Measurements from ENCODE around the gene GRB7. TPM values are rescaled to one million over a fixed set of nuclear protein-coding genes. Genes with fewer than 3 reads are reported as not detected.

The GRB7 gene
- total RNA-seq, 5 donors from 2014 or later (not counting 1 experiment from before 2014, with no cell fraction given) = 0.19 to 0.41 (median 0.30) TPM; not detected in 2

- CTCF ChIA-PET = interaction anchor here in 1 of 2 donors (0.6 kb wide), 1 partner anchor 288 kb away, joined by 3 read pairs; no protein-coding TSS in a partner anchor
These were observed 23.5 kb upstream of the GRB7 start for GRCh38 chr17:39714234-39714633.

GRCh38 chr17:39715375-39716072 is 22.2 kb upstream of the GRB7 start:
- Mint-ChIP-seq H3K27me3 (no peaks in the 10 kb centered on the region), H3K27ac (no peak overlapping the region), H3K36me3 (no peaks in the 10 kb centered on the region)

More at GRCh38 chr17:39714234-39714633, 23.5 kb upstream of the GRB7 start:
- peaks cover 2 to 6% (median 5%) of the 10 kb centered on the region in 3 donors for H3K4me1 Mint-ChIP-seq
- no peaks in the 10 kb centered on the region for H3K36me3 Mint-ChIP-seq
- H3K36me3 ChIP-seq (ENCODE audit: control insufficient read depth in 2 of 2, extremely low read depth in 1 of 2, insufficient read depth in 1 of 2, low read length in 1 of 2) = no peaks in the 10 kb centered on the region
- H3K27ac ChIP-seq (ENCODE audit: low read length) = no peak overlapping the region
- no peak overlapping the region for H3K4me3 ChIP-seq (ENCODE audit: control insufficient read depth in 1 of 2, extremely low read depth in 1 of 2, low read length in 1 of 2)
- no peaks in the 10 kb centered on the region for H3K9me3 Mint-ChIP-seq
- no peaks in the 10 kb centered on the region for H3K9me3 ChIP-seq
- no peaks in the 10 kb centered on the region for H3K27me3 ChIP-seq (replicated peaks in 1 of 2; ENCODE audit: control insufficient read depth in 2 of 2, extremely low read depth in 1 of 2, insufficient read depth in 2 of 2, low read length in 1 of 2)
- whole genome bisulfite sequencing (ENCODE audit: insufficient coverage) = 77% methylated on average over 3 of the region's 4 CpGs
- POLR2A ChIA-PET = interaction anchor here in 1 of 2 donors (0.6 kb wide), 1 partner anchor 11 kb away, joined by 3 read pairs; no protein-coding TSS in a partner anchor
- H3K27me3 Mint-ChIP-seq = no peaks in the 10 kb centered on the region
- no peak for DNase-seq
- H3K27ac Mint-ChIP-seq = no peak overlapping the region
- H3K4me1 ChIP-seq (ENCODE audit: control insufficient read depth in 1 of 2, extremely low read depth in 1 of 2, insufficient read depth in 2 of 2, low read length in 2 of 2) = peaks cover 0 to 9% of the 10 kb centered on the region in 2 experiments
- no peak for ATAC-seq (replicated peaks in 1 of 4)
- H3K4me3 Mint-ChIP-seq = no peak overlapping the region

DNA sequence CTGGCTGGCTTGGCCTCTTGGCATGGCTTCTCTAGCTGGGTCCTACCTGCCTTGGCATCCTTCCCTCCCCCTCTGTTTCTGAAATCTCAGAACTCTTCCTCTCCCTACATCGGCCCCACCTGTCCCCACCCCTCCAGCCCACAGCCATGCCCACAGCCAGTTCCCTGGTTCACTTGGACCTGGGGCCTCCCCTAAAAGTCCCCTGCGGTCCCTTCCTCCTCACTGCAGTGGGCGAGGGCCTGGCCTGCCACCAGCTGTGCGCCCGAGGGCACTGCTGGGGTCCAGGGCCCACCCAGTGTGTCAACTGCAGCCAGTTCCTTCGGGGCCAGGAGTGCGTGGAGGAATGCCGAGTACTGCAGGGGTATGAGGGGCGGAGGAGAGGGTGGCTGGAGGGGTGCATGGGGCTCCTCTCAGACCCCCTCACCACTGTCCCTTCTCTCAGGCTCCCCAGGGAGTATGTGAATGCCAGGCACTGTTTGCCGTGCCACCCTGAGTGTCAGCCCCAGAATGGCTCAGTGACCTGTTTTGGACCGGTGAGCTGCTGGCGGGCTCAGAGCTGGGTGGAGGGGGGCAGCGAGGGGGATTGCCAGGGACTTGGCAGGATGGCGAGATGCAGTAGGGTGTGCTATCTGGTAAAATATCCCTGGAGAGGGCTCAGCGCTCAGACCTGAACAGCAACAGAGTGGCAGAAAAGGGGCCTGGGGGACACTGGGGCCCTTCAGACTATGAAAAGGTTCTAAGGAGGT is 21.5 kb upstream of the GRB7 start:
- Histone ChIP-seq H3K36me3 (ENCODE audit: control insufficient read depth in 2 of 2, extremely low read depth in 1 of 2, insufficient read depth in 1 of 2, low read length in 1 of 2) (no peaks in the 10 kb centered on the region), H3K4me3 (ENCODE audit: control insufficient read depth in 1 of 2, extremely low read depth in 1 of 2, low read length in 1 of 2) (no peak overlapping the region), H3K9me3 (no peaks in the 10 kb centered on the region), H3K4me1 (ENCODE audit: control insufficient read depth in 1 of 2, extremely low read depth in 1 of 2, insufficient read depth in 2 of 2, low read length in 2 of 2) (no peaks in the 10 kb centered on the region), H3K27ac (ENCODE audit: low read length) (no peak overlapping the region), H3K27me3 (replicated peaks in 1 of 2; ENCODE audit: control insufficient read depth in 2 of 2, extremely low read depth in 1 of 2, insufficient read depth in 2 of 2, low read length in 1 of 2) (no peaks in the 10 kb centered on the region)
- POLR2A ChIA-PET = no interaction called here
- Mint-ChIP-seq H3K27me3 (no peaks in the 10 kb centered on the region), H3K27ac (no peak overlapping the region), H3K4me3 (no peak overlapping the region), H3K9me3 (no peaks in the 10 kb centered on the region), H3K4me1 (no peaks in the 10 kb centered on the region), H3K36me3 (no peaks in the 10 kb centered on the region)
- DNase-seq (no peak), ATAC-seq (replicated peaks in 1 of 4) (no peak)
- WGBS (ENCODE audit: insufficient coverage) = 96% methylated on average over 8 of the region's 15 CpGs
- CTCF ChIA-PET = no interaction called here

More at GRCh38 chr17:39715375-39716072, 22.2 kb upstream of the GRB7 start:
- Histone ChIP-seq H3K27me3 (replicated peaks in 1 of 2; ENCODE audit: control insufficient read depth in 2 of 2, extremely low read depth in 1 of 2, insufficient read depth in 2 of 2, low read length in 1 of 2) (no peaks in the 10 kb centered on the region), H3K4me1 (ENCODE audit: control insufficient read depth in 1 of 2, extremely low read depth in 1 of 2, insufficient read depth in 2 of 2, low read length in 2 of 2) (no peaks in the 10 kb centered on the region), H3K4me3 (ENCODE audit: control insufficient read depth in 1 of 2, extremely low read depth in 1 of 2, low read length in 1 of 2) (no peak overlapping the region), H3K27ac (ENCODE audit: low read length) (no peak overlapping the region), H3K9me3 (no peaks in the 10 kb centered on the region), H3K36me3 (ENCODE audit: control insufficient read depth in 2 of 2, extremely low read depth in 1 of 2, insufficient read depth in 1 of 2, low read length in 1 of 2) (no peaks in the 10 kb centered on the region)
- WGBS (ENCODE audit: insufficient coverage) = 94% methylated on average over 17 of the region's 18 CpGs
- DNase-seq = no peak
- H3K4me3 Mint-ChIP-seq = no peak overlapping the region
- ChIA-PET POLR2A (no interaction called here), CTCF (no interaction called here)
- no peaks in the 10 kb centered on the region for H3K4me1 Mint-ChIP-seq
- no peak for ATAC-seq (replicated peaks in 1 of 4)
- no peaks in the 10 kb centered on the region for H3K9me3 Mint-ChIP-seq

DNA sequence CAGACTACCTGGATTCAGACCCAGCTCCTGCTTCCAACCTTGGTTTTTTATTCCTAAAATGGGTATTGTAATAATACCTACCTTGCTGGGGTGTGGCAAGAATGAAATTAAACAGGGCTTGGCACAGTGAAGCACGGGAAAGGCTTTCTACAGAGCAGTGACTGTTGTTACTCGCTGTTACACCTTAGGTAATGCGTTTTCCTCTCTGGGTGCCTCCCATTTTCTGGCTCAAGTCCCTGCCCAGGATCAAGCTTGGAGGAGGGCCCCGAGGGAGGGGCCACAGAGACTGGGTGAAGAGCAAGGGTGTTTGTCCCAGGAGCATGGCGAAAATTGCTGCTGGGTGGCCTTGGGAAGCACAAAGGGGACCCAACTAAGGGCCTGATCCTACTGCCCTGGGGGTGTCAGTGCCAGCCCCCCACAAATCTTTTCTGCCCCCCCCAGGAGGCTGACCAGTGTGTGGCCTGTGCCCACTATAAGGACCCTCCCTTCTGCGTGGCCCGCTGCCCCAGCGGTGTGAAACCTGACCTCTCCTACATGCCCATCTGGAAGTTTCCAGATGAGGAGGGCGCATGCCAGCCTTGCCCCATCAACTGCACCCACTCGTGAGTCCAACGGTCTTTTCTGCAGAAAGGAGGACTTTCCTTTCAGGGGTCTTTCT is 20.7 kb upstream of the GRB7 start:
- H3K4me3 ChIP-seq (ENCODE audit: control insufficient read depth in 1 of 2, extremely low read depth in 1 of 2, low read length in 1 of 2) = no peak overlapping the region
- no peaks in the 10 kb centered on the region for H3K9me3 ChIP-seq
- ATAC-seq (replicated peaks in 1 of 4) = no peak
- Mint-ChIP-seq H3K36me3 (no peaks in the 10 kb centered on the region), H3K27ac (no peak overlapping the region), H3K9me3 (no peaks in the 10 kb centered on the region), H3K4me3 (no peak overlapping the region), H3K27me3 (no peaks in the 10 kb centered on the region), H3K4me1 (no peaks in the 10 kb centered on the region)
- no peak overlapping the region for H3K27ac ChIP-seq (ENCODE audit: low read length)
- no peaks in the 10 kb centered on the region for H3K36me3 ChIP-seq (ENCODE audit: control insufficient read depth in 2 of 2, extremely low read depth in 1 of 2, insufficient read depth in 1 of 2, low read length in 1 of 2)
- ChIA-PET CTCF (no interaction called here), POLR2A (no interaction called here)
- no peak for DNase-seq
- H3K27me3 ChIP-seq (replicated peaks in 1 of 2; ENCODE audit: control insufficient read depth in 2 of 2, extremely low read depth in 1 of 2, insufficient read depth in 2 of 2, low read length in 1 of 2) = no peaks in the 10 kb centered on the region
- H3K4me1 ChIP-seq (ENCODE audit: control insufficient read depth in 1 of 2, extremely low read depth in 1 of 2, insufficient read depth in 2 of 2, low read length in 2 of 2) = no peaks in the 10 kb centered on the region
- WGBS (ENCODE audit: insufficient coverage) = 94% methylated on average over 8 of the region's 11 CpGs

DNA sequence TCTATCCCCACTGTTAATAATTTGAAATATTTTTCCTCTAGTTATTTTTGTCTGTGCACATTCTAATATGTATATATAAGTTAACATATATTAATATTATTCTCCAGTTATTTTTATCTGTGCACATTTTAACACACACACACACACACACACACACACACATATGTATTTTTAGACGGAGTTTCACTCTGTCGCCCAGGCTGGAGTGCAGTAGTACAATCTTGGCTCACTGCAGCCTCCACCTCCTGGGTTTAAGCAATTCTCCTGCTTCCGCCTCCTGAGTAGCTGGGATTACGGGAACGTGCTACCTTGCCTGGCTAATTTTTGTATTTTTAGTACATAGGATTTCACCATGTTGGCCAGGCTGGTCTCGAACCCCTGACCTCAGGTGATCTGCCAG is 20.1 kb upstream of the GRB7 start:
- Mint-ChIP-seq H3K4me3 (no peak overlapping the region), H3K36me3 (no peaks in the 10 kb centered on the region), H3K9me3 (no peaks in the 10 kb centered on the region), H3K4me1 (no peaks in the 10 kb centered on the region), H3K27me3 (no peaks in the 10 kb centered on the region), H3K27ac (no peak overlapping the region)
- DNase-seq (no peak), ATAC-seq (replicated peaks in 1 of 4) (no peak)
- no peak overlapping the region for H3K27ac ChIP-seq (ENCODE audit: low read length)
- H3K27me3 ChIP-seq (replicated peaks in 1 of 2; ENCODE audit: control insufficient read depth in 2 of 2, extremely low read depth in 1 of 2, insufficient read depth in 2 of 2, low read length in 1 of 2) = no peaks in the 10 kb centered on the region
- CTCF ChIA-PET = no interaction called here
- no peak overlapping the region for H3K4me3 ChIP-seq (ENCODE audit: control insufficient read depth in 1 of 2, extremely low read depth in 1 of 2, low read length in 1 of 2)
- no peaks in the 10 kb centered on the region for H3K9me3 ChIP-seq
- no peaks in the 10 kb centered on the region for H3K36me3 ChIP-seq (ENCODE audit: control insufficient read depth in 2 of 2, extremely low read depth in 1 of 2, insufficient read depth in 1 of 2, low read length in 1 of 2)
- WGBS (ENCODE audit: insufficient coverage) = 100% methylated on average over 3 of the region's 6 CpGs
- no peaks in the 10 kb centered on the region for H3K4me1 ChIP-seq (ENCODE audit: control insufficient read depth in 1 of 2, extremely low read depth in 1 of 2, insufficient read depth in 2 of 2, low read length in 2 of 2)
- POLR2A ChIA-PET = no interaction called here

DNA sequence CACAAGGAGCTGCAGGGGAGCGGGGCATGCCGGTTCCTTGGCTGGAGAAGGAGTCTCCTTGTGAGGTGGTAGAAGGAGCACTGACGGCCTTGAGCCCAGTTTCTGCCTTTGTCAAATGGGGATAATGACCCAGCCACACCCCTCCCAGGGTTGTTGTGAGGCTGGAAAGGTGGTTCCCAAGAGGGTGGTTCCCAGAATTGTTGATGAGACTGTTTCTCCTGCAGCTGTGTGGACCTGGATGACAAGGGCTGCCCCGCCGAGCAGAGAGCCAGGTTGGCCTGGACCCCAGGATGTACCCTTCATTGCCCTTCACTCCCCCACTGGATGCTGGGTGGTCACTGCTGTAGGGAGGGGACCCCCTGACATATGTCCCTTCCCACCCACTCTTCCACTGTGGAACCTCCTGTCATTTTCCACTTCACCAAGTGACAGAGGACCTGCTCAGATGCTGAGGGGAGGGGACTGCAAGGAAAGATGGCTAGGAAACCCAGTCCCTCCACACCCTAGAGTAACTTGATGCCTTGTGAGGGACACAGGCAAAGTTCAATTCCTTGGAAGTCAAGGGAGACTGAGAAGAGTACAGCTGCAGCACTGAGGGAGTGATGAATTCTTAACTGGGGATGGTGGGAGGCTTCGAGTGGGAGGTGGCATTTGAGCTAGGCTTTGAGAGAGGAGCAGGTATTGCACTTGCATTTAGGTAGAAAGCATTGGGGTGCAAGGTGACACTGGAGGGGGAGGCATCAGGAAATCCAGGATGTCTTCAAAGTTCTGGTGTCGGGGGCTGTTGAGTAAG is 18.0 kb upstream of the GRB7 start:
- Histone ChIP-seq H3K4me1 (ENCODE audit: control insufficient read depth in 1 of 2, extremely low read depth in 1 of 2, insufficient read depth in 2 of 2, low read length in 2 of 2) (no peaks in the 10 kb centered on the region), H3K9me3 (no peaks in the 10 kb centered on the region), H3K27me3 (replicated peaks in 1 of 2; ENCODE audit: control insufficient read depth in 2 of 2, extremely low read depth in 1 of 2, insufficient read depth in 2 of 2, low read length in 1 of 2) (no peaks in the 10 kb centered on the region), H3K36me3 (ENCODE audit: control insufficient read depth in 2 of 2, extremely low read depth in 1 of 2, insufficient read depth in 1 of 2, low read length in 1 of 2) (no peaks in the 10 kb centered on the region), H3K4me3 (ENCODE audit: control insufficient read depth in 1 of 2, extremely low read depth in 1 of 2, low read length in 1 of 2) (no peak overlapping the region), H3K27ac (ENCODE audit: low read length) (no peak overlapping the region)
- ChIA-PET CTCF (no interaction called here), POLR2A (no interaction called here)
- Mint-ChIP-seq H3K36me3 (no peaks in the 10 kb centered on the region), H3K27me3 (no peaks in the 10 kb centered on the region), H3K9me3 (no peaks in the 10 kb centered on the region), H3K27ac (no peak overlapping the region), H3K4me3 (no peak overlapping the region), H3K4me1 (no peaks in the 10 kb centered on the region)
- 52% methylated on average over 2 of the region's 7 CpGs for WGBS (ENCODE audit: insufficient coverage)
- DNase-seq (no peak), ATAC-seq (replicated peaks in 1 of 4) (no peak)

Measured in T-cell (primary cell).